Esophagus squamous epithelium (tissue), 5 donors: ENCODE measurements around the gene RAP1A. TPM values are rescaled to one million over a fixed set of nuclear protein-coding genes. Genes with fewer than 3 reads are reported as not detected.
A peak's percentile ranks its signal among the peaks of the same experiment; 100 is the strongest.

ENCODE experiments used
- DNase-seq: peaks from one replicate; lab custom pipeline; 2025; lab: John Stamatoyannopoulos, UW
- H3K27ac ChIP-seq, 4 donors: fragments of 200-600 bp; sonication (generic); one replicate each; pipeline ENCODE4 v1.5.1; 2016 to 2019; ENCODE audit warnings: mild to moderate bottlenecking in 1 of 4
- H3K27me3 ChIP-seq, 4 donors: fragments of 200-600 bp; sonication (generic); 1 replicate in 3 of 4; 2 replicates in 1 of 4; pipeline versions ENCODE4 v1.5.1 to v1.6.0; 2017 to 2021; ENCODE audit warnings: antibody characterized with exemption in 1 of 4
- H3K36me3 ChIP-seq, 3 donors: fragments of 200-600 bp; sonication (generic); one replicate each; pipeline ENCODE4 v1.5.1; 2016 to 2019
- H3K4me1 ChIP-seq, 3 donors: fragments of 200-600 bp; sonication (generic); one replicate each; pipeline ENCODE4 v1.5.1; 2017 to 2019
- H3K4me3 ChIP-seq, 4 donors: fragments of 200-600 bp; sonication (generic); 1 replicate in 3 of 4; 2 replicates in 1 of 4; pipeline ENCODE4 v1.5.1; 2016 to 2019; ENCODE audit warnings: mild to moderate bottlenecking in 2 of 4, moderate library complexity in 1 of 4
- H3K9me3 ChIP-seq, 3 donors: fragments of 200-600 bp; sonication (generic); one replicate each; pipeline ENCODE4 v1.5.1; 2016 to 2019
- POLR2A ChIP-seq, 4 donors: fragments of 450-650 bp; IDR thresholded peaks; one replicate each; pipeline ENCODE4 v1.6.1; 2017; ENCODE audit warnings: antibody characterized with exemption in 4 of 4, mild to moderate bottlenecking in 4 of 4, moderate library complexity in 3 of 4
- WGBS, 2 donors: methylation state at CpG; one replicate each; pipeline ENCODE4 v1.1.5; 2018; 5-methylcytosine and 5-hydroxymethylcytosine counted together
- intact Hi-C: fragments of 100-400 bp; cut with DNase I; formaldehyde crosslinking; loops from one replicate; pipeline ENCODE4 v1.15.0; 2022
- total RNA-seq, 4 donors: library from RNA; depleted of rRNA; stranded (reverse); fragments of >200 nt; gene quantifications; one replicate each; pipeline ENCODE4 v1.1.0, GENCODE V29; 2016
- TF ChIP-seq, protein P1 (sequence below), 6 experiments: fragments of 450-650 bp in 4 of 6; fragments of 200-600 bp in 2 of 6; sonication (generic) in 2 of 6; IDR thresholded peaks; one replicate each; pipeline ENCODE4 v1.5.1; 2016 to 2019; ENCODE audit warnings: antibody characterized with exemption in 6 of 6, mild to moderate bottlenecking in 4 of 6, moderate library complexity in 4 of 6
- donor health status: DM: yes; HTN: yes; CAD: no.

Gene RAP1A
- total RNA-seq, 4 donors from 2014 or later: 24.3 to 111 (median 43.3) TPM

DNA sequence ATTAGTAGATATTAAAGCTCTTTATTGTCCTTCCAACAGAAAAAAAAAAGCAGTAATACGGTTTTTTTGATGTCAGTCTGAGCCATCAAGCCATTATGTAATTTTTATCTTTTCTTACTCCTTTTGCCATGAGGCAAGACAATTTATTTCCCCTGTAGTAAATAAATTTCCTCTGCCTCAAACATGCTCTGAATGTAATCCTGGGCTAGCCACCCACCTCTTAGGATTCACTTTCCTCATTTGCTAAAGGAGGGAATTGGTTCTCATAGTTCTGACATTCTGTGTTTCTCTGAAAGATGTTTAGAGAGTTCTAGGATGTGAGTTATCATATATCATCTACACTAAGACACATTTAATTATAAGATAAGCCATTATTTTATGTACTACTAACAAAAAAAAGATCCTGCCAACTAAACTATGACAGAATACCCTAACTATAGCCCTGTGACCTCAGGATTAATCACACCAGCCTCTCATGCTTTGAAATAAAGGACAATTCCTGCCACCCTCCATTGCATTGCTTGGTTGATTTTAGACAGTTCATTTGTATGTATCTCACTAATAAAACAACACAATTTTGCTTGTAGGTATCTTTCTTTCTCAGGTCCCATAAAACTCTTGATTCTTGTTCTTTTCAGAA, 34.0 kb upstream of the RAP1A start:
- Histone ChIP-seq H3K36me3 (no peaks in the 10 kb centered on the region), H3K27ac (no peak overlapping the region), H3K27me3 (no peaks in the 10 kb centered on the region), H3K4me3 (no peak overlapping the region), H3K9me3 (no peaks in the 10 kb centered on the region), H3K4me1 (peaks cover 0 to 10% (median 4%) of the 10 kb centered on the region in 3 donors)
- intact Hi-C loops: no loop called here
- 27 to 36% methylated on average over 1 of the region's 1 CpG for WGBS, 2 donors
- TF ChIP-seq, protein P1, sequence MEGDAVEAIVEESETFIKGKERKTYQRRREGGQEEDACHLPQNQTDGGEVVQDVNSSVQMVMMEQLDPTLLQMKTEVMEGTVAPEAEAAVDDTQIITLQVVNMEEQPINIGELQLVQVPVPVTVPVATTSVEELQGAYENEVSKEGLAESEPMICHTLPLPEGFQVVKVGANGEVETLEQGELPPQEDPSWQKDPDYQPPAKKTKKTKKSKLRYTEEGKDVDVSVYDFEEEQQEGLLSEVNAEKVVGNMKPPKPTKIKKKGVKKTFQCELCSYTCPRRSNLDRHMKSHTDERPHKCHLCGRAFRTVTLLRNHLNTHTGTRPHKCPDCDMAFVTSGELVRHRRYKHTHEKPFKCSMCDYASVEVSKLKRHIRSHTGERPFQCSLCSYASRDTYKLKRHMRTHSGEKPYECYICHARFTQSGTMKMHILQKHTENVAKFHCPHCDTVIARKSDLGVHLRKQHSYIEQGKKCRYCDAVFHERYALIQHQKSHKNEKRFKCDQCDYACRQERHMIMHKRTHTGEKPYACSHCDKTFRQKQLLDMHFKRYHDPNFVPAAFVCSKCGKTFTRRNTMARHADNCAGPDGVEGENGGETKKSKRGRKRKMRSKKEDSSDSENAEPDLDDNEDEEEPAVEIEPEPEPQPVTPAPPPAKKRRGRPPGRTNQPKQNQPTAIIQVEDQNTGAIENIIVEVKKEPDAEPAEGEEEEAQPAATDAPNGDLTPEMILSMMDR (IDR thresholded peaks at IDR 0.05): no peak
- TF ChIP-seq POLR2A (IDR thresholded peaks at IDR 0.05): no peak
- no peak for DNase-seq

DNA sequence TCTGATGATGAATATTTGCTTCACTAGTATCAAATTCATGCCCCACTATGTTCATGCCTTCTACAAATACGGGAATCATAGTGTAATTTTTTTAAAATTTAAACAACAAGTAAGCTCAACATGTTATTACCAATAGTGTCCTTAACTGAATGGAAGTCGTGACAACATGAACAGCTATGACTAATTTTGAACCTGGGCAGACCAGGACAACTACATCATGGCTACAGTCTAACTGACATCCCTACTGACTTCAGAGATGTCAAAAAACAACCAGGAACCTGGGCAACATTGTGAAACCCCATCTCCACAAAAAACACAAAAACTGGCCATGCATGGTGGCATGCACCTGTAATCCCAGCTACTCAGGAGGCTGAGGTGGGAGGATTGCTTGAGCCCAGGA, 33.5 kb upstream of the RAP1A start:
- no peaks in the 10 kb centered on the region for H3K36me3 ChIP-seq
- H3K9me3 ChIP-seq: no peaks in the 10 kb centered on the region
- no peak for TF ChIP-seq POLR2A (IDR thresholded peaks at IDR 0.05)
- TF ChIP-seq, protein P1 (IDR thresholded peaks at IDR 0.05): no peak
- H3K27ac ChIP-seq: no peak overlapping the region
- no peak for DNase-seq
- intact Hi-C loops: no loop called here
- WGBS, 2 donors: 88% methylated on average over 2 of the region's 2 CpGs
- peaks cover 0 to 10% (median 4%) of the 10 kb centered on the region in 3 donors for H3K4me1 ChIP-seq
- no peaks in the 10 kb centered on the region for H3K27me3 ChIP-seq
- H3K4me3 ChIP-seq: no peak overlapping the region

DNA sequence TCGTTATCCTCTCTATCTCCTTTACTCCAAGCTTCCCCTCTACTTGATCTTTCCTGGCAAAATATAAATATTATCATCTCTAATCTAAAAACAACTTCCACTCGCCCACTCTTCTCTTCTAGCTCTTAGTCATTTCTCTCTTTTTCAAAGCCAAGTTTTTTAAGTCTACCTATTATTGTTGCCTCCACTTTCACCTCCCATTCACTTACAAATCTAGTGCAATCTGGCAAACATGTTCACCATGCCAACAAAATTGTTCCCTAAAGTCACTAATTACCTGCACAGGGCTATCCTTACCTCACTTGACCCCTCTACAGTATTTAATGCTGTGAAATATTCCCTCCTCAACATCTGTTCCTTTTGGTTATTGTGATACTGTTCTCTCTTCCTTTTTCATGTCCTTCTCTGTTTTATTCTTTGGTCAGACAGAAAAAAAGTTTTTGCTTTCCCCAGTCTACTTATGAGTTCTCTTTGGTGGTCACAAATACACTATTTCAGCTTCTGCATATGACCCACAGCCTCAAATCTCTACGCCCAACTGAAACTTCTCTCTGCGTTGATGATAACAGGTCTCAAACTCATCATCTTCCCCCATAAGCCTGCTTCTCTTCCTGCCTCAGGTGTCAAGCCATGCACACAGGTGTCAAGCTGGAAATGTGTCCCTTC, 31.9 kb upstream of the RAP1A start:
- no peak overlapping the region for H3K4me3 ChIP-seq
- WGBS, 2 donors: 52 to 62% methylated on average over 4 of the region's 4 CpGs
- H3K9me3 ChIP-seq: no peaks in the 10 kb centered on the region
- no peak for DNase-seq
- TF ChIP-seq POLR2A (IDR thresholded peaks at IDR 0.05): no peak
- TF ChIP-seq, protein P1 (IDR thresholded peaks at IDR 0.05): no peak
- intact Hi-C loops: no loop called here
- H3K36me3 ChIP-seq: no peaks in the 10 kb centered on the region
- peaks cover 9 to 17% (median 14%) of the 10 kb centered on the region in 3 donors for H3K4me1 ChIP-seq
- H3K27me3 ChIP-seq: no peaks in the 10 kb centered on the region
- no peak overlapping the region for H3K27ac ChIP-seq

DNA sequence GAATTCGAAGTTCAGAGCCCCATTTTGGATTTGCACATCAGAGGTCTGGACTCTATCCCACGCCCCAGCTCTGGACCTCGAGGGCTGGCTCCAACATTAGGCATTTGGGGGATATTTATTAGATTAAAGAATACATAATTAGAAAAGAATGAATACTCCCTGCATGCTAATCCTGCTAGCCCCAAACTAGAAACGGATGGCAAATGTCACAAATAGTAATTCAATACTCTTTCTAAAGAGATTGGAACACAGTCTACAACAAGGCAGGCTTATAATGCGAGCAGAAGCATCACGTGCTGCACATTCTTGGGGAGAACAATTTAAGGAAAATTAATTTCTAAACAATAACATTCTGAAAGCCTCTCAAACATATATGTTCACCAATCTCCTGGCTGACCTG, 27.7 kb upstream of the RAP1A start:
- Histone ChIP-seq H3K27me3 (no peaks in the 10 kb centered on the region), H3K36me3 (no peaks in the 10 kb centered on the region), H3K9me3 (no peaks in the 10 kb centered on the region), H3K4me1 (peaks cover 22 to 55% (median 34%) of the 10 kb centered on the region in 3 donors), H3K27ac (peak overlapping the region; percentile 76 to 91 (median 88)), H3K4me3 (no peak overlapping the region)
- intact Hi-C loops: no loop called here
- no peak for TF ChIP-seq POLR2A (IDR thresholded peaks at IDR 0.05)
- TF ChIP-seq, protein P1 (IDR thresholded peaks at IDR 0.05): no peak
- DNase-seq: no peak
- WGBS, 2 donors: 54 to 62% methylated on average over 6 of the region's 6 CpGs
